Fibroblast of villous mesenchyme (primary cell): Measurements from ENCODE around the gene ADRM1. TPM values are rescaled to one million over a fixed set of nuclear protein-coding genes. Genes with fewer than 3 reads are reported as not detected.

Source experiments
- DNase-seq: peaks from one replicate; pipeline ENCODE4 v3.0.0-alpha.2; 2010; ENCODE audit warnings: low read depth
- H3K4me3 ChIP-seq: 2 replicates; pipeline ENCODE4 v1.5.1; 2011; ENCODE audit warnings: low read depth, mild to moderate bottlenecking, low read length
- total RNA-seq: library from RNA; depleted of rRNA; stranded (reverse); fragments of >200 nt; gene quantifications from 2 replicates; pipeline ENCODE4 v1.2.3, GENCODE V29; 2012
- TF ChIP-seq, protein P1 (sequence below): IDR thresholded peaks from 2 replicates; pipeline ENCODE4 v1.5.1; 2012; ENCODE audit warnings: low read depth, mild to moderate bottlenecking, low read length; ENCODE audit not compliant: insufficient read depth

Gene ADRM1
- total RNA-seq, 1 donor: 111 TPM

DNA sequence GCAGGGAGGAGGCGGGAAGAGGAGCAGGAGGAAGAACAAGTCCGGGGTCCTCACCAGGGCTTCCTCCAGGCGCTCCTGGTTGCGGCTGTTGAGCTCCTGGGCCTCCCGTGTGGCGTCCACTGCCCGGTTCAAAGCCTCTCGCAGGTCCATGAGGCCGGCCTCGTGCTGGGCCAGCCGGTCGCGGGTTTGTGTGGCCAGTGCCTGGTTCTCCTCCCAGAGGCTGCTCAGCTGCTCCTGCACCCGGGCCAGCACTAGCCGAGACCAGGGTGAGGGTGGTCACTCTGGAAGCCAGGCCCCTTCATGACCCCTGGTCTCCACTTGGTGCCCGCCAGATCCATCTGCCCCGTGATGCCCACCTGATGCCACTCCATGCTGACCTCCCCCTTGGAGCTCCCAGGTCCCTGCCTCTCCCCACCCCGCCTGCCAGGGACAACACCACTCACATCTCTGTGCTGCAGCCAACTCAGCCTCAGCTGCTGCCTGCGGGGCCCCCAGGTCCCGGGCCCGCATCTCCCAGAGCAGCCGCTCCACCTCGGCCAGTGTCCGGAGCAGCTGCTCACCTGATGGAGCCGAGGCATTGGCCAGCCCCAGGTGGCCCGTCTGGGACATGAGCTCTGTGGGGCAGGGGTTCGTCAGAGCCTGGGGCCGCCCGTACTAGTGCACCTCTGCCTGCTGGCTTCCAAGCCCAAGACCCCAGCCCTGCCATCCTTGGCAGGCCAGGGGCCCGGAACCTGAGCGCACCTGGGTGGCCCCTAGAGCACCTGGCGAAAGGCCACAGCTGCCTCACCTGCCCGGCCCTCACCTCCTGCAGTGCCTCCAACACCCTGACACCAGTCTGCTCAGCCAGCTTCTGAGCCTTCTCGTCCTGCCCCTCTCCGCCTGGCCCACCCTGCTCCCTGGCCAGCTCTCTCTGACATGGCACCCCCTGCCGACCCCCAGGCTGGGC is 15.9 kb downstream of the ADRM1 start:
- TF ChIP-seq, protein P1, sequence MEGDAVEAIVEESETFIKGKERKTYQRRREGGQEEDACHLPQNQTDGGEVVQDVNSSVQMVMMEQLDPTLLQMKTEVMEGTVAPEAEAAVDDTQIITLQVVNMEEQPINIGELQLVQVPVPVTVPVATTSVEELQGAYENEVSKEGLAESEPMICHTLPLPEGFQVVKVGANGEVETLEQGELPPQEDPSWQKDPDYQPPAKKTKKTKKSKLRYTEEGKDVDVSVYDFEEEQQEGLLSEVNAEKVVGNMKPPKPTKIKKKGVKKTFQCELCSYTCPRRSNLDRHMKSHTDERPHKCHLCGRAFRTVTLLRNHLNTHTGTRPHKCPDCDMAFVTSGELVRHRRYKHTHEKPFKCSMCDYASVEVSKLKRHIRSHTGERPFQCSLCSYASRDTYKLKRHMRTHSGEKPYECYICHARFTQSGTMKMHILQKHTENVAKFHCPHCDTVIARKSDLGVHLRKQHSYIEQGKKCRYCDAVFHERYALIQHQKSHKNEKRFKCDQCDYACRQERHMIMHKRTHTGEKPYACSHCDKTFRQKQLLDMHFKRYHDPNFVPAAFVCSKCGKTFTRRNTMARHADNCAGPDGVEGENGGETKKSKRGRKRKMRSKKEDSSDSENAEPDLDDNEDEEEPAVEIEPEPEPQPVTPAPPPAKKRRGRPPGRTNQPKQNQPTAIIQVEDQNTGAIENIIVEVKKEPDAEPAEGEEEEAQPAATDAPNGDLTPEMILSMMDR: no peak
- DNase-seq: peak; percentile 6
- no peak overlapping the region for H3K4me3 ChIP-seq

DNA sequence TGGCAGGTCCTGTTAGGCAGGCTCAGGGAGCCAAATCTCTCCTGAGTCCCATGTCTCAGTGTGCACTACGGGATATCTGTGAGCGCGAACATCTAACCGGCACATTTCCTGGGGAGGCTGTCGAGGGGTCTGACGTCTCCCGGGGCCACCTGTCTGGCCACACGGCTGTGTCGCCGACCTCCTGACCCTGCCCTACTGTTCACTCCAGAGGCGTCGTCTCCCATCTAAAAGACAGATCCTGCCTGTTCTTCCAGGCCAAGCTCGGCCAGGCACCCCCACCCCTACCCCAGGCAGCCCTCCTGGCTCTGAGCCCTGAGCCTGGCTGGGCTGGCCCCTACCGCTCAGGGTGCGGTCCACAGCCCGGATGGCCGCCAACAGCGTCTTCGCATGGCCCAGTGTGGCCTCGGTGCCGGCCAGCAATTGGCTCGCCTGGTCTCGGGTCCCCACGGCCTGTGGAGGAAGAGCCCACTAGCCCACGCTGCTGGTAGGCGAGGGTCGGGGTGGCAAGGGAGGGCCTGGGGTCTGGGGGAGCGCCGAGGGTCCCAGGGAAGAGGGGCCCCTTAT is 16.6 kb downstream of the ADRM1 start:
- H3K4me3 ChIP-seq: no peak overlapping the region
- DNase-seq: no peak
- TF ChIP-seq, protein P1: no peak

- peak; percentile 14 for DNase-seq
- H3K4me3 ChIP-seq: no peak overlapping the region
- TF ChIP-seq, protein P1: no peak
Measured at GRCh38 chr20:62320581-62321354, 18.0 kb downstream of the ADRM1 start.

DNA sequence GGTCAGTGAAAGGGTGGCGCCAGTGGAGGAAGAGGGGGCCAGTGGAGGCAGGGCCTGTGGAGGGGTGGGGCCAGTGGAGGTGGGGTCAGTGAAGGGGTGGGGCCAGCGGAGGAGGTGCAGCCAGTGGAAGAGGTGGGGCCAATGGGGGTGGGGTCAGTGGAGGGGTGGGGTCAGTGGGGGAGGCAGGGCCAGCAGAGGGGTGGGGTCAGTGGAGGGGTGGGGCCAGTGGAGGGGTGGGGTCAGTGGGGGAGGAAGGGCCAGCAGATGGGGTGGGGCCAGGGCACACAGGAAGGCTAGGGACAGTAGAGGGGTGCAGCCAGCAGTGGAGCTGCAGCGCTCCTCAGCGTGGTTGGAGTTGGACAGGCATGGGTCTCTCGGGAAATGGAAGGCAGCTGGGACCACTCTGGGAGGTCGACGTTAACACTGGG is 18.7 kb downstream of the ADRM1 start:
- TF ChIP-seq, protein P1: no peak
- no peak overlapping the region for H3K4me3 ChIP-seq
- peak; percentile 44 for DNase-seq

GRCh38 chr20:62321975-62322374 is 19.2 kb downstream of the ADRM1 start:
- H3K4me3 ChIP-seq: no peak overlapping the region
- TF ChIP-seq, protein P1: no peak
- DNase-seq: no peak

- DNase-seq: no peak
- TF ChIP-seq, protein P1: no peak
- H3K4me3 ChIP-seq: no peak overlapping the region
Measured at GRCh38 chr20:62322492-62323041, 19.8 kb downstream of the ADRM1 start.
